ENCODE measurements around the gene NEK6.

DNA sequence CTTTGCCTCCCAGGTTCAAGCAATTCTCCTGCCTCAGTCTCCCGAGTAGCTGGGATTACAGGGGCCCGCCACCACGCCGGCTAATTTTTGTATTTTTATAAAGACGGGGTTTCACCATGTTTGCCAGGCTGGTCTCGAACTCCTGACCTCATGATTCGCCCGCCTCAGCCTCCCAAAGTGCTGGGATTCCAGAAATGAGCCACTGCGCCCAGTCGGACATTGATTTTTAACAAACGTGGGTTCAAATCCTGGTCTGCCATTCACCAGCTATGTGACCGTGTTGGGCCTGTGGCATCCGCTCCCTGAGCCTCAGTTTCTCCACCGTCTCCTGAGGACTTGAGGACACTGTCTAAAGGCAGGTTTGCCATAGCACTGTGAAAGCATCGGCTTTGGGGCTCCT lies 41.8 kb upstream of the NEK6 start:
- TF ChIP-seq, protein P1, sequence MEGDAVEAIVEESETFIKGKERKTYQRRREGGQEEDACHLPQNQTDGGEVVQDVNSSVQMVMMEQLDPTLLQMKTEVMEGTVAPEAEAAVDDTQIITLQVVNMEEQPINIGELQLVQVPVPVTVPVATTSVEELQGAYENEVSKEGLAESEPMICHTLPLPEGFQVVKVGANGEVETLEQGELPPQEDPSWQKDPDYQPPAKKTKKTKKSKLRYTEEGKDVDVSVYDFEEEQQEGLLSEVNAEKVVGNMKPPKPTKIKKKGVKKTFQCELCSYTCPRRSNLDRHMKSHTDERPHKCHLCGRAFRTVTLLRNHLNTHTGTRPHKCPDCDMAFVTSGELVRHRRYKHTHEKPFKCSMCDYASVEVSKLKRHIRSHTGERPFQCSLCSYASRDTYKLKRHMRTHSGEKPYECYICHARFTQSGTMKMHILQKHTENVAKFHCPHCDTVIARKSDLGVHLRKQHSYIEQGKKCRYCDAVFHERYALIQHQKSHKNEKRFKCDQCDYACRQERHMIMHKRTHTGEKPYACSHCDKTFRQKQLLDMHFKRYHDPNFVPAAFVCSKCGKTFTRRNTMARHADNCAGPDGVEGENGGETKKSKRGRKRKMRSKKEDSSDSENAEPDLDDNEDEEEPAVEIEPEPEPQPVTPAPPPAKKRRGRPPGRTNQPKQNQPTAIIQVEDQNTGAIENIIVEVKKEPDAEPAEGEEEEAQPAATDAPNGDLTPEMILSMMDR (conservative IDR thresholded peaks at IDR 0.05): no peak
- TF ChIP-seq EZH2 (IDR thresholded peaks at IDR 0.05; ENCODE audit: low read depth): no peak

All from PC-9 (cell line).